Upper lobe of right lung (tissue), 1 donor: ENCODE results near the gene NPC1L1. TPM values are rescaled to one million over a fixed set of nuclear protein-coding genes. Genes with fewer than 3 reads are reported as not detected.
"Not testable (repeated sequence)": the region's sequence is repeated elsewhere in the genome, so short reads cannot be mapped to it uniquely, and the experiment has no call there.

ENCODE experiments used
- ATAC-seq: fragments of 200-7000 bp; cut with Tn5 transposase; one replicate; pipeline ENCODE4 v1.9.1; 2020; ENCODE audit warnings: mild to moderate bottlenecking, moderate library complexity
- DNase-seq: peaks from one replicate; pipeline ENCODE4 v3.0.0-alpha.2; 2020
- H3K27ac ChIP-seq: fragments of 200-600 bp; one replicate; pipeline ENCODE4 v1.8.0; 2022
- H3K27me3 ChIP-seq: fragments of 200-600 bp; one replicate; pipeline ENCODE4 v1.8.0; 2022; ENCODE audit warnings: mild to moderate bottlenecking
- H3K36me3 ChIP-seq: fragments of 200-600 bp; one replicate; pipeline ENCODE4 v1.8.0; 2022
- H3K4me1 ChIP-seq: fragments of 200-600 bp; one replicate; pipeline ENCODE4 v1.8.0; 2022
- H3K4me3 ChIP-seq: fragments of 200-600 bp; one replicate; pipeline ENCODE4 v1.8.0; 2022; ENCODE audit warnings: mild to moderate bottlenecking
- H3K9me3 ChIP-seq: fragments of 200-600 bp; one replicate; pipeline ENCODE4 v1.8.0; 2022
- CTCF ChIP-seq: fragments of 200-600 bp; IDR thresholded peaks from one replicate; pipeline ENCODE4 v1.8.0; 2022; ENCODE audit warnings: antibody characterized with exemption
- intact Hi-C: fragments of 100-400 bp; cut with DNase I; formaldehyde crosslinking; loops from one replicate; pipeline ENCODE4 v1.11.0; 2022
- total RNA-seq: library from RNA; stranded (reverse); fragmentation: NEBNext Ultra II Directional; extraction: Animal tissue kit (Norgen Biotek cat#: 25700); gene quantifications from one replicate; pipeline ENCODE4 v1.2.1, GENCODE V29; 2021
- donor health status: DM: no; HTN: yes; CAD: no; lungs with severe emphysema.

Gene NPC1L1
- total RNA-seq, 1 donor from 2014 or later, result 0.17 TPM

- H3K4me1 ChIP-seq, result no peaks in the 10 kb centered on the region
- H3K9me3 ChIP-seq, result no peaks in the 10 kb centered on the region
- intact Hi-C loops, result no loop called here
- H3K27ac ChIP-seq, result no peak overlapping the region
- peaks cover 31% of the 10 kb centered on the region for H3K36me3 ChIP-seq
- no peak overlapping the region for H3K4me3 ChIP-seq
- no peaks in the 10 kb centered on the region for H3K27me3 ChIP-seq
- no peak for ATAC-seq
- no peak for TF ChIP-seq CTCF
- DNase-seq, result no peak
These were observed 21.0 kb upstream of the NPC1L1 start for GRCh38 chr7:44561962-44562621.

GRCh38 chr7:44561481-44561880 lies 20.4 kb upstream of the NPC1L1 start:
- no peaks in the 10 kb centered on the region for H3K4me1 ChIP-seq
- no peak overlapping the region for H3K27ac ChIP-seq
- DNase-seq (no peak), ATAC-seq (no peak)
- intact Hi-C loops, result no loop called here
- H3K4me3 ChIP-seq, result no peak overlapping the region
- peaks cover 25% of the 10 kb centered on the region for H3K36me3 ChIP-seq
- TF ChIP-seq CTCF, result no peak
- H3K9me3 ChIP-seq, result no peaks in the 10 kb centered on the region
- no peaks in the 10 kb centered on the region for H3K27me3 ChIP-seq

- intact Hi-C loops, result no loop called here
These were observed 18.4 kb upstream of the NPC1L1 start for GRCh38 chr7:44559485-44559884.

GRCh38 chr7:44557485-44557884 lies 16.4 kb upstream of the NPC1L1 start:
- no peak overlapping the region for H3K27ac ChIP-seq
- no peak for DNase-seq
- no peaks in the 10 kb centered on the region for H3K36me3 ChIP-seq
- H3K27me3 ChIP-seq, result no peaks in the 10 kb centered on the region
- intact Hi-C loops, result no loop called here
- TF ChIP-seq CTCF, result no peak
- no peaks in the 10 kb centered on the region for H3K4me1 ChIP-seq
- no peak overlapping the region for H3K4me3 ChIP-seq
- no peak for ATAC-seq
- no peaks in the 10 kb centered on the region for H3K9me3 ChIP-seq

More at GRCh38 chr7:44559485-44559884, 18.4 kb upstream of the NPC1L1 start:
- no peak overlapping the region for H3K27ac ChIP-seq
- no peaks in the 10 kb centered on the region for H3K4me1 ChIP-seq
- no peaks in the 10 kb centered on the region for H3K9me3 ChIP-seq
- ATAC-seq (no peak), DNase-seq (no peak)
- no peaks in the 10 kb centered on the region for H3K27me3 ChIP-seq
- H3K4me3 ChIP-seq, result no peak overlapping the region
- TF ChIP-seq CTCF, result no peak
- H3K36me3 ChIP-seq, result peaks cover 5% of the 10 kb centered on the region

GRCh38 chr7:44555350-44555749 lies 14.2 kb upstream of the NPC1L1 start:
- intact Hi-C loops, result no loop called here
- no peaks in the 10 kb centered on the region for H3K27me3 ChIP-seq
- ATAC-seq, result no peak

GRCh38 chr7:44552473-44553005 lies 11.4 kb upstream of the NPC1L1 start:
- H3K36me3 ChIP-seq, ATAC-seq, H3K9me3 ChIP-seq, DNase-seq, H3K4me3 ChIP-seq, H3K27me3 ChIP-seq, H3K27ac ChIP-seq, intact Hi-C loops, H3K4me1 ChIP-seq: not testable (repeated sequence)

More at GRCh38 chr7:44555350-44555749, 14.2 kb upstream of the NPC1L1 start:
- Histone ChIP-seq H3K36me3 (no peaks in the 10 kb centered on the region), H3K4me3 (no peak overlapping the region), H3K27ac (no peak overlapping the region), H3K4me1 (no peaks in the 10 kb centered on the region), H3K9me3 (no peaks in the 10 kb centered on the region)
- no peak for DNase-seq
- no peak for TF ChIP-seq CTCF
